DMS114 treated with DMSO at 0.1 percent for 48 hours (cell line): ENCODE measurements around the gene LRRC58.

Experiments used
- DNase-seq: peaks from one replicate; lab custom pipeline; 2025; ENCODE audit not compliant: unreplicated experiment; lab: John Stamatoyannopoulos, UW

The LRRC58 gene

DNA sequence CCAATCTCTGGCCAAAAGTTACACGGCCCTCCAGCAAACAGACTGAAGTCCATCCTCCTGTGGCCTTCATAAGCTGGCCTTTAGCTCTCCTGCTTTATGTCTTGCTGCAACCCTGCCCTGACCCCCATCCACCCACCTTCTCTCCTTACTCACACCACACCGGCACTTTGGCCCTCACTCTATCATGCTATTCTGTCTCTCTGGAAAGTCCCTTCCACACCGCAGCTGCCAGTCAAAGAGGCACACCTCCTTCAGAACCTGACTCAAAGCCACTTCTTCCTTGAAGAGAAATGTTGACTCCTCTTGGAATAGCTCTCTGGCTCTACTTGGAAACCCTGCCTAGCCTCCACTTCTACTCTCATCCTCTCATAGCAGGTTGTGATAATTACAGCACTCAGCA is 68.6 kb downstream of the LRRC58 start:
- no peak for DNase-seq

DNA sequence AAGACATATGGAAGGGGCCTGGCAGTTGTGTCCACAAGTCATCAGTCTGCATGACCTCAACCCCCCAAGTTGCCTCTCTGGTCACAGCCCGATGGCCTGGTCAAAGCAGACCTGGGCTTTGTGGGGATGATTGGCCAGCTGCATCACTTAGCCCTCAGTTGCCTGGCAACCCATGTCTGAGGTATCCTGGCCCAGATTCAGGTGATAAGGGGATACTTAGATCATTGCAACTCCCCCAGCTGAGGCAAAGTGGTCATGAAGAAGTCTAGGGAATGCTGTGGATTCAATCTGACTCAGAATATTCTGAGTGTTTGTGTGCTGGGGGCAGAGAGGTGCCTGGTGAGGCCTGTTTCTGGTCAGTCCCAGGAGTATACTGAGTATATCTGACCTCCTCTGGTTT is 69.1 kb downstream of the LRRC58 start:
- no peak for DNase-seq

DNA sequence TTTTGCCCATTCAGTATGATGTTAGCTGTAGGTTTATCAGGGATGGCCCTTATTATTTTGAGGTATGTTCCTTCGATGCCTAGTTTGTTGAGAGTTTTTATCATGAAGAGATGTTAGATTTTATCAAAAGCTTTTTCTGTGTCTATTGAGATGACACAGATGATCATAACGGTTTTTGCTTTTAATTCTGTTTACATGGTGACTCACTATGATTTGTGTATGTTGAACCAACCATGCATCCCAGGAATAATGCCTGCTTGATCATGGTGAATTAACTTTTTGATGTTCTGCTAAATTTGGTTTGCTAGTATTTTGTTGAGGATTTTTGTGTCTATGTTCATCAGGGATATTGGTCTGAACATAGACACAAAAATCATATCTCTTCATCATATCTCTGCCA is 72.4 kb downstream of the LRRC58 start:
- no peak for DNase-seq

DNA sequence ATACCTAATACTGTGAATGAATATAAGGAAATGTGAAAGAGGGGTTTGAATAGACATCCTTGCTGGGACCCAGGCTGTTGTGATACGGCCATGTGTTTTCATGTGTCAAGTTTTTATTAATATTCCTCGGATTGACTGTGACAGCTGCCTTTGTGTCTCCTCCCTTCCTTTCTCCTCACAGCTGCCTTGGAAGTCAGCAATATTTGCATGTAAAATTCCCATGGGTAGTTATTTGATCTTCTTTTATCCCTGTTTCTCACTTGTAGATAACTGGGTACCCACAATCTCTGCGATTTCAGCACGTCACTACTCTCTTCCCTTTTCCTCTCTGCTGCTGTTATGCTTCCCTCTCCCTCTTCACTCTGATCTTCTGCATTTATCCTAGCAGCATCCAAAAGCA is 73.5 kb downstream of the LRRC58 start:
- no peak for DNase-seq

DNA sequence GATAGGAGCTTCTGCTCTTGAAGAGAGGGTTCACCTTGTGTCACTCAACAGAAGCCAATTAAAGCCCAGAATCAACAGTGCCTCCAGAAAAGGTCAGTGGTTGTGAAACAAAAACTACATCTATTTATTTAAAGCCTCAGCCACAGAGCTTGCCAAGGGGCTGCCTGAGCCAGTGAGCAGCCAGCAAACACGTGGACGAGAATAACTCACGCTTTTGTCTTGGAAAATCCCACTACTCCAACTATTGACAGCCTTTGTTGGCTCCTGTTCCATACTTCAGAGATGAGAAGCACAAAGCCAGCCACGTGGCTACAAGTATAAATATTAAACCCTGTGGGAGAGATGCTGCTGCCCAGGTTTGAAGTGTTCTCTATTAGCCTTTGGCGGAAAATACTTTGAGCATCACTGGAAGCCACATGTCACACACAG is 74.4 kb downstream of the LRRC58 start:
- no peak for DNase-seq
